Endothelial cell of umbilical vein (primary cell): Measurements from ENCODE around the gene MEGF11. TPM values are rescaled to one million over a fixed set of nuclear protein-coding genes. Genes with fewer than 3 reads are reported as not detected.

ENCODE experiments used
- BruUV-seq: library from RNA; stranded (reverse); fragments of 400-500 nt; replicated peaks from 2 replicates; lab custom pipeline; 2021; lab: Mats Ljungman, UMichigan
- CTCF ChIA-PET: fragments of 300-600, 350-600 bp; sonication (Branson Sonifier 250); formaldehyde crosslinking; loops from one replicate; lab custom pipeline; 2021; ENCODE audit warnings: antibody characterized with exemption, inconsistent platforms; lab: Charles Lee
- POLR2A ChIA-PET: fragments of 300-600, 350-600 bp; sonication (Branson Sonifier 250); formaldehyde crosslinking; loops from one replicate; lab custom pipeline; 2021; ENCODE audit warnings: antibody characterized with exemption, inconsistent platforms; lab: Charles Lee
- DNase-seq: peaks from one replicate; pipeline ENCODE4 v3.0.0-alpha.2; 2011; ENCODE audit warnings: low read depth, low spot score
- FAIRE-seq: peaks from 2 replicates; lab custom pipeline; 2011; peaks lifted over from hg19 to GRCh38; lab: Jason Lieb, UNC
- H2AFZ ChIP-seq: 2 replicates; pipeline ENCODE4 v1.6.0; 2012; ENCODE audit warnings: low read depth, low read length, control low read depth, inconsistent platforms
- H3K27ac ChIP-seq: 2 replicates; pipeline ENCODE4 v1.5.1; 2011; ENCODE audit warnings: low read depth, mild to moderate bottlenecking, control low read depth, low read length, moderate library complexity; ENCODE audit not compliant: insufficient read depth
- H3K27me3 ChIP-seq, 2 experiments: 2 replicates each; pipeline versions ENCODE4 v1.6.0 to v1.6.1; 2011; ENCODE audit warnings: low read length in 2 of 2, mixed read lengths in 1 of 2; ENCODE audit not compliant: control insufficient read depth in 2 of 2, insufficient read depth in 2 of 2
- H3K36me3 ChIP-seq, 2 experiments: 2 replicates in 1 of 2; 3 replicates in 1 of 2; pipeline ENCODE4 v1.5.1; 2011; ENCODE audit warnings: low read length in 2 of 2, mild to moderate bottlenecking in 1 of 2, moderate library complexity in 1 of 2; ENCODE audit not compliant: control insufficient read depth in 2 of 2, insufficient read depth in 2 of 2; ENCODE audit errors: extremely low read depth in 1 of 2
- H3K4me1 ChIP-seq: 3 replicates; pipeline ENCODE4 v1.5.1; 2011; ENCODE audit warnings: mild to moderate bottlenecking, low read length; ENCODE audit not compliant: control insufficient read depth, insufficient read depth; ENCODE audit errors: extremely low read depth
- H3K4me2 ChIP-seq: 2 replicates; pipeline ENCODE4 v1.6.1; 2011; ENCODE audit warnings: low read length, control low read depth, mixed read lengths; ENCODE audit not compliant: insufficient read depth
- H3K4me3 ChIP-seq, 3 experiments: fragments of 200-600 bp in 1 of 3; sonication (generic), shearing (Covaris generic) in 1 of 3; replicated peaks in 1 of 3; 2 replicates each; pipeline ENCODE4 v1.5.1; 2011 to 2016; ENCODE audit warnings: control low read depth in 3 of 3, low read length in 3 of 3, mild to moderate bottlenecking in 2 of 3, inconsistent platforms in 1 of 3, low read depth in 1 of 3, moderate library complexity in 1 of 3; ENCODE audit not compliant: insufficient read depth in 1 of 3
- H3K79me2 ChIP-seq: 2 replicates; pipeline ENCODE4 v1.6.0; 2012; ENCODE audit warnings: low read length, inconsistent platforms; ENCODE audit not compliant: control insufficient read depth, insufficient read depth
- H3K9ac ChIP-seq: replicated peaks from 2 replicates; pipeline ENCODE3; 2011; ENCODE audit warnings: low read length, control low read depth; ENCODE audit not compliant: insufficient read depth; ENCODE audit errors: extremely low read depth
- H3K9me1 ChIP-seq: replicated peaks from 3 replicates; pipeline ENCODE4 v1.6.0; 2011; ENCODE audit warnings: mild to moderate bottlenecking, low read length; ENCODE audit not compliant: control insufficient read depth, insufficient read depth; ENCODE audit errors: extremely low read depth
- H3K9me3 ChIP-seq: replicated peaks from 2 replicates; pipeline ENCODE4 v1.5.1; 2012; ENCODE audit warnings: low read length, inconsistent platforms; ENCODE audit not compliant: control insufficient read depth, insufficient read depth
- H4K20me1 ChIP-seq: replicated peaks from 2 replicates; pipeline ENCODE3; 2011; ENCODE audit warnings: mild to moderate bottlenecking, low read length; ENCODE audit not compliant: control insufficient read depth, insufficient read depth; ENCODE audit errors: extremely low read depth
- CTCF ChIP-seq, 2 donors: IDR thresholded peaks; 1 replicate in 1 of 2; 2 replicates in 1 of 2; pipeline ENCODE4 v1.5.1; 2011; ENCODE audit warnings: low read length in 2 of 2, mild to moderate bottlenecking in 2 of 2, moderate library complexity in 2 of 2, control low read depth in 1 of 2, inconsistent platforms in 1 of 2, low read depth in 1 of 2; ENCODE audit not compliant: insufficient read depth in 1 of 2; ENCODE audit errors: extremely low read depth in 1 of 2
- EZH2 ChIP-seq: IDR thresholded peaks from 2 replicates; pipeline ENCODE4 v1.6.1; 2012; ENCODE audit warnings: borderline replicate concordance, low read depth, mild to moderate bottlenecking, moderate library complexity, low read length, inconsistent platforms; ENCODE audit not compliant: severe bottlenecking
- FOS ChIP-seq: IDR thresholded peaks from 2 replicates; pipeline ENCODE4 v1.6.1; 2011; ENCODE audit warnings: mild to moderate bottlenecking, low read length, moderate library complexity, borderline replicate concordance; ENCODE audit not compliant: insufficient read depth
- GATA2 ChIP-seq: IDR thresholded peaks from 2 replicates; pipeline ENCODE4 v1.7.0; 2011; ENCODE audit warnings: low read depth, mild to moderate bottlenecking, moderate library complexity, mixed read lengths, low read length; ENCODE audit not compliant: insufficient read length, insufficient read depth
- JUN ChIP-seq: IDR thresholded peaks from 2 replicates; pipeline ENCODE4 v1.6.1; 2011; ENCODE audit warnings: borderline replicate concordance, low read depth; ENCODE audit not compliant: insufficient read length, insufficient read depth
- MYC ChIP-seq: IDR thresholded peaks from one replicate; pipeline ENCODE4 v1.6.1; 2011; ENCODE audit warnings: mild to moderate bottlenecking, low read depth, low read length
- POLR2A ChIP-seq: IDR thresholded peaks from 2 replicates; pipeline ENCODE4 v1.6.1; 2012; ENCODE audit warnings: low read depth, mild to moderate bottlenecking, control low read depth, low read length
- POLR2AphosphoS5 ChIP-seq: IDR thresholded peaks from 2 replicates; pipeline ENCODE4 v1.6.1; 2012; ENCODE audit warnings: low read depth, mild to moderate bottlenecking, control low read depth, low read length, moderate library complexity; ENCODE audit not compliant: insufficient read depth
- dilution Hi-C: fragments of 300-500 bp; cut with MboI; formaldehyde crosslinking; loops from one replicate; pipeline ENCODE4 v1.15.0; 2019; ENCODE audit warnings: low sequenced_read_pairs; ENCODE audit not compliant: extremely low pct_ligation_motif_present
- intact Hi-C: fragments of 100-400 bp; cut with micrococcal nuclease; formaldehyde crosslinking; loops from one replicate; pipeline ENCODE4 v1.10.0; 2022
- polyA plus RNA-seq, 4 experiments: library from polyadenylated mRNA; depleted of rRNA in 3 of 4; stranded (reverse) in 3 of 4; unstranded in 1 of 4; fragments of >200 nt; gene quantifications; 2 replicates each; pipeline versions ENCODE4 v1.2.1 to v1.2.3, GENCODE V29; 2011 to 2012; ENCODE audit warnings: missing spikeins in 1 of 4
- total RNA-seq: library from RNA; stranded (reverse); gene quantifications from 2 replicates; pipeline ENCODE4 v1.2.3, GENCODE V29; 2021
- TF ChIP-seq, protein P1 (sequence below): IDR thresholded peaks from 2 replicates; pipeline ENCODE4 v1.6.1; 2011; ENCODE audit not compliant: insufficient read depth, insufficient read length

The MEGF11 gene
- total and polyA plus RNA-seq, 2 donors (not counting 3 experiments of a cell fraction or from before 2014, with no cell fraction given): not detected

GRCh38 chr15:66096688-66097058, 156.9 kb downstream of the MEGF11 start:
- Histone ChIP-seq H3K36me3 (no peaks in the 10 kb centered on the region), H3K9me1 (no peaks in the 10 kb centered on the region), H4K20me1 (no peaks in the 10 kb centered on the region), H3K27ac (no peak overlapping the region), H3K4me2 (no peak overlapping the region), H3K27me3 (no peaks in the 10 kb centered on the region), H3K4me1 (no peaks in the 10 kb centered on the region), H3K4me3 (no peak overlapping the region), H3K9ac (no peak overlapping the region), H2AFZ (no peak overlapping the region), H3K9me3 (no peaks in the 10 kb centered on the region), H3K79me2 (no peaks in the 10 kb centered on the region)
- ChIA-PET CTCF (interaction anchor here (0.8 to 1.5 kb wide), 2 partner anchors 16 to 97 kb away, joined by 3 read pairs; no protein-coding TSS in a partner anchor), POLR2A (no interaction called here)
- intact Hi-C loops: no loop called here
- FAIRE-seq: no peak
- no peak for DNase-seq
- dilution Hi-C loops: no loop called here
- no TSS peak for BruUV-seq
- TF ChIP-seq MYC (no peak), GATA2 (no peak), EZH2 (no peak), JUN (no peak), POLR2A (no peak), POLR2AphosphoS5 (no peak), CTCF (IDR thresholded peaks at IDR 0.05; ENCODE audit: extremely low read depth in 1 of 2, insufficient read depth in 1 of 2, low read depth in 1 of 2, low read length in 2 of 2) (no peak), FOS (no peak)
- TF ChIP-seq, protein P1, sequence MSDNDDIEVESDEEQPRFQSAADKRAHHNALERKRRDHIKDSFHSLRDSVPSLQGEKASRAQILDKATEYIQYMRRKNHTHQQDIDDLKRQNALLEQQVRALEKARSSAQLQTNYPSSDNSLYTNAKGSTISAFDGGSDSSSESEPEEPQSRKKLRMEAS: no peak
